ENCODE measurements around the gene FOSL1.
A peak's percentile ranks its signal among the peaks of the same experiment; 100 is the strongest.

Gene FOSL1

GRCh38 chr11:65873318-65874156, 26.7 kb downstream of the FOSL1 start:
- peak; percentile 96 to 98 for DNase-seq

- DNase-seq: no peak
Measured at GRCh38 chr11:65872586-65873317, 27.4 kb downstream of the FOSL1 start, which contains the start of gene EFEMP2. Gene EFEMP2 (minus strand): TSS chr11:65872800. CDS start chr11:65872354, 446 bp downstream.

- DNase-seq: no peak
Measured at GRCh38 chr11:65871811-65872548, 28.2 kb downstream of the FOSL1 start.

GRCh38 chr11:65870706-65871681, 29.2 kb downstream of the FOSL1 start:
- DNase-seq: no peak

- no peak for DNase-seq
Measured at GRCh38 chr11:65870307-65870658, 29.9 kb downstream of the FOSL1 start.

GRCh38 chr11:65869643-65870306, 30.4 kb downstream of the FOSL1 start:
- DNase-seq: no peak

- DNase-seq: no peak
Measured at GRCh38 chr11:65868907-65869306, 31.3 kb downstream of the FOSL1 start.

GRCh38 chr11:65868076-65868667, 32.0 kb downstream of the FOSL1 start:
- DNase-seq: no peak

GRCh38 chr11:65867284-65868071, 32.7 kb downstream of the FOSL1 start:
- no peak for DNase-seq

GRCh38 chr11:65866509-65867283, 33.5 kb downstream of the FOSL1 start:
- no peak for DNase-seq

- no peak for DNase-seq
Measured at GRCh38 chr11:65865550-65866172, 34.5 kb downstream of the FOSL1 start.

GRCh38 chr11:65864706-65865471, 35.3 kb downstream of the FOSL1 start:
- DNase-seq: no peak

GRCh38 chr11:65863889-65864705, 36.1 kb downstream of the FOSL1 start:
- no peak for DNase-seq

- DNase-seq: no peak
Measured at GRCh38 chr11:65862941-65863888, 37.0 kb downstream of the FOSL1 start.

GRCh38 chr11:65862191-65862735, 37.9 kb downstream of the FOSL1 start:
- no peak for DNase-seq

Measured in stimulated activated CD4-positive, alpha-beta T cell treated with anti-CD3 and anti-CD28 coated beads, Interleukin-2, amount 100 ng/mL, for 24 hours (primary cell).